Keratinocyte (primary cell): ENCODE results near the gene PRRG1.

ENCODE experiments used
- CTCF ChIP-seq, 3 experiments: IDR thresholded peaks in 1 of 3; conservative IDR thresholded peaks in 1 of 3; optimal IDR thresholded peaks in 1 of 3; 2 replicates in 2 of 3; 3 replicates in 1 of 3; pipeline versions ENCODE3 to v1.5.1; 2011; ENCODE audit warnings: low read length in 3 of 3, mild to moderate bottlenecking in 3 of 3, moderate library complexity in 2 of 3, control low read depth in 1 of 3, inconsistent platforms in 1 of 3; ENCODE audit not compliant: insufficient read depth in 2 of 3; ENCODE audit errors: extremely low read depth in 1 of 3
- EZH2 ChIP-seq: IDR thresholded peaks from one replicate; pipeline ENCODE4 v1.6.1; 2012; ENCODE audit warnings: inconsistent platforms, mild to moderate bottlenecking, low read length, moderate library complexity

- TF ChIP-seq CTCF (optimal IDR thresholded peaks at IDR 0.05 in 1 of 3, IDR thresholded peaks at IDR 0.05 in 1 of 3, conservative IDR thresholded peaks at IDR 0.05 in 1 of 3; ENCODE audit: extremely low read depth in 1 of 3, insufficient read depth in 2 of 3, low read length in 3 of 3), result no peak
- no peak for TF ChIP-seq EZH2
Measured at GRCh38 chrX:37348971-37349220, 268 bp upstream of the PRRG1 start.
